ENCODE data around the gene UBASH3A.
A peak's percentile ranks its signal among the peaks of the same experiment; 100 is the strongest.
"Not testable (repeated sequence)": the region's sequence is repeated elsewhere in the genome, so short reads cannot be mapped to it uniquely, and the experiment has no call there.

UBASH3A gene

GRCh38 chr21:42408718-42409117 is 5.0 kb downstream of the UBASH3A start:
- not testable (repeated sequence) for DNase-seq (ENCODE audit: low read depth in 2 of 2, low spot score in 1 of 2)

DNA sequence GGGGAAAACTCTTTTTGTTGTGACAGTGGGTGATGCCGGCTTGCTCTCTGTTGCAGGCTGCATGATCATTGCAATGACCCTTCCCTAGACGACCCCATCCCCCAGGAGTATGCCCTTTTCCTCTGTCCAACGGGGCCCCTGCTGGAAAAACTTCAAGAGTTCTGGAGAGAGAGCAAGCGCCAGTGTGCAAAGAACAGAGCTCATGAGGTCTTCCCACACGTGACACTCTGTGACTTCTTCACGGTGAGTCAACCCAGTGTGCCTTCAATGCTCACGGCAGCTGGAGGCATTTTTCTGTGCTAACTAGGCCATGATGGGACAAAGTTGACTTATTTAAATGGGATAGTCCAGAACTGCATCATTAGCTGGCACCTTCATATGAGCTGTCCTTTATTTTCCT is 5.7 kb downstream of the UBASH3A start:
- DNase-seq (ENCODE audit: low read depth in 2 of 2, low spot score in 1 of 2): no peak

- no peak for DNase-seq (ENCODE audit: low read depth in 2 of 2, low spot score in 1 of 2)
Observed at GRCh38 chr21:42411197-42411869, 7.6 kb downstream of the UBASH3A start.

DNA sequence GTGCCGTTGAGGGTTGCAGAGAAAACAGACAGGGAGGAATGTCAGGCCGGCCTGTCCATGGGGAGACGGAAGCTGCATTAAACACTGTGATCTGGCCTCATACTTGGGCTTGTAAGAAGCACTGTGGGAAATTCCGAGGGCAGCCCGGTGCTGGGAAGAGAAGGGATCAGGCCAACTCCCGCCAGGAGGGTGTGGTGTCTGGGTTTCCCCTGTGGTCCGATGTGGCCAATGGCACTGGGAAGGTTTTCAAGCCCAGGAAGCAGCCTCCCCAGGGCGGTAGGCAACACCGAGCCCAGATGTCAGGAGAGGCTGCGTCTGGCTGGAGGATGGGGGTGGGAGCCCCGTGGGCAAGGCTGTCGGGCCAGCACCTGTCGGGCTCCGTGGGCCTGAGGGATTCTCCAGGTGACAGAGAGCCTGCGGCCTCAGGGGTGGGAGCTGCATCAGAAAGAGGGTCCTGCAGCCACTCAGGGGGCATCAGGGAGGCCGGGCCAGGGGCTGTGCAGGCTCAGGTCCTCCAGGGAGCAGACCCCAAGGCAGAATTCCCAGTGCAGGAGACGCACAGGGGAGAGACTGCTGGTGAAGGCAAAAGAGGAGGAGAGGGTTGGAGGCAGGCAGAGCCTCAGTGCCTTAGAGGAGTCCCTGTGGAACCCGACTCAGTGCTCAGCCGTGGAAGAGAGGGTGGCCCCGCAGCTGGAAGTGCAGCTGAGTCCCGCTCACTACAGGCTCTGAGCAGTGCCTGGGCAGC is 8.4 kb downstream of the UBASH3A start:
- DNase-seq (ENCODE audit: low read depth in 2 of 2, low spot score in 1 of 2): no peak

DNA sequence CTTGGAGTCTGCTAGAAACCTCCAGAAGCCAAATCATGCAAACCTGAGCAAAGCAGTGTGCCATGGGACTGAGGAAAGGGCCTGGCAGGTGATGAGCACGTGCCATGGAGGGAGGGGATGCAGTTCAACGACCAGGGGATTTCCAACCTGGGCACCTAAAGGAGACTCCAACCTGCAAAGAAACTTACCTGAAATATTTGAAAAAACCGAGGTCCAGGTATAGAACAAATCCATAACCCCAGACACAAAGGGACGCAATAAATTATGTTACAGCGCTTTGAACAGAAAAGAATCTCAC is 8.9 kb downstream of the UBASH3A start:
- DNase-seq (ENCODE audit: low read depth in 2 of 2, low spot score in 1 of 2): no peak

GRCh38 chr21:42413093-42413492 is 9.4 kb downstream of the UBASH3A start:
- DNase-seq (ENCODE audit: low read depth in 2 of 2, low spot score in 1 of 2): no peak

DNA sequence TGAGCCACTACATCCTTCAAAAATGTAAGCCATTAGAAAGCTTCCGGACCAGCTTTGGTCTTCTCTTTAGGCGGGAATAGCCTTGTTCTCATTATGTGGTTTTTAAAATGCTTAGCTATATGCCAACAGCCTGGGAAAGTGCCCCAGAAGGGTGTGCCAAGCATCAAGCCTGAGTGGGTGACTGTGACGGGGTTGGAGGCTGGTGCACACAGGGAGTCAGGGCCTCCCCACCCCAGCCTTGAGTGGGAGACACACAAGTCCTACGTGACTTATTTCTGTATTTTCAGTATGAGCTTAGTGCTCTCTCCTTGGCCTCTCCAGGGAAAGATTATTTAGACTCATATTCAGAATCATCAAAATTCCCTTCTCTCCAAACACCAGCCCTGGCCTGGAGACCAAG is 9.8 kb downstream of the UBASH3A start:
- no peak for DNase-seq (ENCODE audit: low read depth in 2 of 2, low spot score in 1 of 2)

DNA sequence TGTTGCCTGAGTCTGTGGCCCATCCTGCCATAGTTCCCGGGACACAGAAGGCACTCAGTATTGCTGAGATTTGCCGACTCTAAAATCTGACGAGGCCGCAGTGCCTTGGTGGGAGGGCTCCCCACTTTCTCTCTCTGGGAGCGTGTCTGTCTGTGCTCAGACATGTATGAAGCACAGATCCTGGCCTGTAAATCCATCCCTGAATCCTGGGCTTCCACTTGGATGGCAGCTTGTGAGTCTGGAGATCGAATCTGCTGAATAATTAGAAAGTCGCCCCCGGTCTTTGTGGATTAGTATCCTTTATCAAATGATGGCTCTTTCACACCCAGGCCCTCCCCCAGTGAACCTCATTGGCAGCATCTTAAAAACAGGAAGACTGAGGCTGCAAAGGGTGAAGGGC is 10.4 kb downstream of the UBASH3A start:
- DNase-seq (ENCODE audit: low read depth in 2 of 2, low spot score in 1 of 2): no peak

DNA sequence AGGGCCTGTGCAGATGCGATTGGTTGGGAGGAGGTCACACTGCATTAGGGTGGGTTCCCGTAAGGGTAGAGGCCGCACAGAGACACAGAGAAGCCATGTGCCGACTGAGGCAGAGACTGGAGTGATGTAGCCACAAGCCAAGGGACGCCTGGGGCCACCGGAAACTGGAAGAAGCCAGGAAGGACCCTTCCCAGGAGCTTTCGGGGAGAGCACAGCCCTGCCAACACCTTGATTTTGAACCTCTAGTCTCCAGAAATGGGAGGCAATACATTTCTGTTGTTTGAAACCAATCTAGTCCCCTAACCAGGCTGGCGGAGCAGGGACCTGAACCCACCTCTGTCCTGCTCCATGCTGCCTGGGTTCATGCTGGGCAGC is 10.8 kb downstream of the UBASH3A start:
- no peak for DNase-seq (ENCODE audit: low read depth in 2 of 2, low spot score in 1 of 2)

- DNase-seq (ENCODE audit: low read depth in 2 of 2, low spot score in 1 of 2): peak; percentile 84 to 88
Observed at GRCh38 chr21:42414928-42415769, 11.4 kb downstream of the UBASH3A start.

GRCh38 chr21:42417533-42417932 is 13.8 kb downstream of the UBASH3A start:
- DNase-seq (ENCODE audit: low read depth in 2 of 2, low spot score in 1 of 2): no peak

DNA sequence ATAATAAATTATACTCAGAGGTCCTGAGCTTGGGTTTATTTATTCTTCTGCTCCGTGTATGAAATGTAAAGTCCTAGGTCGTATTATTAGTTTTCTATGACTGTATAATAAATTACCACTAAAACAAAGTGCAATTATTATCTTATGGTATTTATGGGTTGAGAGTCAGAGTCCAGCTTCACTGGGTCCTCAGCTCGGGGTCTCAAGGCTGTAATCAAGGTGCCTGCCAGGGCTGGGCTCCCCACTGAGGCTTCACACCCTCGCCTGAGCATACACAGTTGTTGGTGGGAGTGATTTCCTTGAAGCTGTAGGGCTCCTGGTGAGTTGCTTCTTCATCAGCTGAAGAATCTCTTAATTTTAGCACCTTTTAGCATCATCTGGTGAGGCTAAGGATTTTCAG is 15.2 kb downstream of the UBASH3A start:
- no peak for DNase-seq (ENCODE audit: low read depth in 2 of 2, low spot score in 1 of 2)

DNA sequence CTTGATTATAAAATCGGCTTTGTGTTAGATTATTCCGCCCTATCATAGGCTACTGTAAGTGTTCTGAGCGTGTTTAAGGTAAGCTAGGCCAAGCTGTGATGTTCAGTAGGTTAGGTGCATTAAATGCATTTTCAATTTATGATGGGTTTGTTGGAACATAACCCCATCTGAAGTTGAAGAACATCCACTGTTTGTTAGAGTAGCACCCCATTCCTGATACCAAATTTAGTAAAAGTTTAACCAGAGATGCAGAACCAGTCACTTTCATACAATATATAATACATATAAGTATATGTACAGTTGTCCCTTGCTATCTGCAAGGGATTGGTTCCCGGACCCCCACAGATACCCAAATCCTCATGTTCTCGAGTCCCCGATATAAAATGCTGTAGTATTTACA is 16.1 kb downstream of the UBASH3A start:
- DNase-seq (ENCODE audit: low read depth in 2 of 2, low spot score in 1 of 2): no peak

- no peak for DNase-seq (ENCODE audit: low read depth in 2 of 2, low spot score in 1 of 2)
Observed at GRCh38 chr21:42421018-42421793, 17.5 kb downstream of the UBASH3A start.

GRCh38 chr21:42423197-42423675 is 19.5 kb downstream of the UBASH3A start:
- no peak for DNase-seq (ENCODE audit: low read depth in 2 of 2, low spot score in 1 of 2)

GRCh38 chr21:42423685-42424084 is 20.0 kb downstream of the UBASH3A start:
- DNase-seq (ENCODE audit: low read depth in 2 of 2, low spot score in 1 of 2): no peak

GRCh38 chr21:42424914-42425541 is 21.3 kb downstream of the UBASH3A start:
- DNase-seq (ENCODE audit: low read depth in 2 of 2, low spot score in 1 of 2): peak in 1 of 2 donors; percentile 63

DNA sequence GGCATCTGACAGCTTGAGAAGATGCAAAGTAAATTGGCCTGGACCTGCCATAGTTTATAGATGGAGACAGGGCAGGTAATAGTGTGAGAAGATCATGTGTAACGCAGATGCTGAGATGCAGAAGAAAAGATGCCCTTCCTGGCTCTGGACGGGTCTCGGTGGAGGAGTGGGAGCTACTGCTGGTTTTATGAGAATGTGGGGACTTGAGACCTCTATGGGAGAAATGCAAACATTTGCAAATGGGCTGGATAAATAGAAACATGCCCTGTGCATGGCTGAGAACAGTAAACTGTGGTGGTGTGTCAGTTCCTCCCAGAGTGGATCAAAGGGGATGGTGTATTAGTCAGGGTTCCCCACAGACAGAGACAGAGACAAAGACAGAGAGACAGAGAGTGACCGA is 21.9 kb downstream of the UBASH3A start:
- no peak for DNase-seq (ENCODE audit: low read depth in 2 of 2, low spot score in 1 of 2)

- DNase-seq (ENCODE audit: low read depth in 2 of 2, low spot score in 1 of 2): no peak
Observed at GRCh38 chr21:42426424-42426823, 22.7 kb downstream of the UBASH3A start.

- no peak for DNase-seq (ENCODE audit: low read depth in 2 of 2, low spot score in 1 of 2)
Observed at GRCh38 chr21:42426876-42427480, 23.3 kb downstream of the UBASH3A start.

Data from stimulated activated CD8-positive, alpha-beta memory T cell treated with anti-CD3 and anti-CD28 coated beads, Interleukin-4, amount 100 ng/mL, for 4 hours (primary cell).